GM18507 (cell line): Measurements from ENCODE around the gene MUC16.

Source experiments
- DNase-seq: peaks from one replicate; pipeline ENCODE4 v3.0.0; 2011; ENCODE audit warnings: low read depth; ENCODE audit not compliant: insufficient read length; ENCODE audit errors: extremely low spot score
- FAIRE-seq: peaks from 2 replicates; lab custom pipeline; 2011; peaks lifted over from hg19 to GRCh38; lab: Jason Lieb, UNC

Gene MUC16

DNA sequence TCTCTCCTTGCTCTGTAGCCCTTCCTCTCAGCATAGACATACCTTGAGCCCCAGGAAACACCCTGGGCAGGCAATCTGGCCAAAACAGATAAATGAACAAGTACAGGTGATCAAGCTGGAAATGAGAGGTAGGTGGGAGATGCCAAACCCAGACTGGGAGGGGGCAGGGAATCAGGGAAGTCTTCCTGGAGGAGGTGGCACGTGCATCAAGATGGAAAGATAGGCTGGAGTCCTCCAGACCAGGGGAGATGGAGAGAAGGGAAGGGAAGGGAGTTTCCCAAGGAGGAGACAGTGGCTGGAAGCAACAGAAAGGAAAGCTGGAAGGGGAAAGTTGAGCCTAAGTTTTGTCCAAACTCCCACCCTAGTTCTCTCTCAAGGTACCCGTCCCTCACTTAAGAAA, 1.7 kb upstream of the MUC16 start:
- FAIRE-seq (no peak), DNase-seq (no peak)

DNA sequence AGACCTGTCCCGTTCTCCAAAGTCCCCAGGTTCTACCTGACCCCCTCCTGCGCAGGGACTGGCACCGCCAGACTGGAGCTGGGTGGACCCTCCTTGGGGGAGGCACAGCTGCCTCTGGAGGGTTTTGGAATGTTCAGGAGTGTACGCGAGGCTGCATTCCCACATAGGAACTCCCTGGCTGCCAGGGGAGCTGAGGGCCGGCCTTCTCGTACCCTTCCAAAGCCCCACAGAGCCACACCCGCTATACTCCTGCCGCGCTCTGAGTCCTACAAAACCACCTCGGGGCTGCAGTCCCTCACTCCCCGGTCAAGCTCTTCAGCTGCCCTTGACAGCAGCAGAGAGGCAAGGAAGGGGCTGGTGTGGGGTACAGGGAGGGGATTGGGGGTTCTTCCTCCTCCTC, 484 bp upstream of the MUC16 start:
- no peak for FAIRE-seq
- DNase-seq = no peak

DNA sequence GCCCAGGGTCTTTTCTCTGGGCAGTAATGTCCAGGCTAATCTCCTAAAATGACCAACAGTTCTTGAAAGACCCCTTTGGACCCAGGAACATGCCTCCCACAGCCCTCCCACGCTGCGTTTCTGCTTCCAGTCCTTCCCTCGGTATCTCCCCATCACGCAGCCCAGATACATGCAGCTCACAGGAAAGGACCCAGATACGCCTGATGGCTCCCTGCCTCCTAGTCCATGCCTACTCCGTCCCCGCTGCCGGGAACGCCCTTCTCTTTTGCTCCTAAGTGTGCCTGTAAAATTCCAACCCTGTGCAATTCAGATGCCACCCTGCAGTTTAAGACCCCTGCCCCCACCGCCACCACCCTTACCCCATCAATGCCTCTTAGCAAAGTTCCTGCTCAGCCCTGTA, 778 bp downstream of the MUC16 start:
- no peak for FAIRE-seq
- no peak for DNase-seq

DNA sequence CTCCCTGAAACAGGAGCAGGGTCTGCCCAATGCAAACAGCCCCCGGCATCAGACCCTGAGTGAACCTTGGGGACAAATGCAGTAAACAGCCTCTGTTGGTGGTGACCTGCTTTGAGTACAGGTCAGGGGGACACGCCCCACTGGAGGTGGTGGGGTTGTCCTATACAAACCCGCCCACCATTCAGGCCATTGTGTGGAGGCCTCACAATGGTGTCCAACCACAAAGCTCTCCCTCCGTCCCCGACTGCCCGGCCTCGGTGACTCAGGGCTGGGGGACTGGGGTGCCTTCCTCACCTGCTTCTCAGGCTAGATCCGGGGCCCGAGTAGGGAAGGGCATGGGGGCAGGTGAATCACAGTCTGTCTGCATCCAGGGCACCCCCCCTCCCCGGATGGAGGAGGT, 1.5 kb downstream of the MUC16 start:
- FAIRE-seq = no peak
- no peak for DNase-seq

DNA sequence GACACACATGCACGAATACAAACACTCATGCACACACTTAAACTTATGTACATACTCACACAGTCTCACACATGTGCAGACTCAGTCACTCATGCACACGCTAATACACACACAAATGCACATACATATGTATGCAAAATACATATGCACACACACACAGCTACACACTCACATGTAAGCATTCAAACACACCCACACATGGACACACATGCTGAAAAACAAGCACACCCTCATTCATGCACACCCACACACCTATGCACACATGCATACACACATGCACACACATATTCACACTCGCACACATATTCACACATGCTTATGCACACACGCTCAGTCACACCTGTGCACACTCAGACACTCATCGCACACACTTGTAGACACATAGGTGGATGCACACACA, 9.3 kb downstream of the MUC16 start:
- FAIRE-seq (no peak), DNase-seq (no peak)

DNA sequence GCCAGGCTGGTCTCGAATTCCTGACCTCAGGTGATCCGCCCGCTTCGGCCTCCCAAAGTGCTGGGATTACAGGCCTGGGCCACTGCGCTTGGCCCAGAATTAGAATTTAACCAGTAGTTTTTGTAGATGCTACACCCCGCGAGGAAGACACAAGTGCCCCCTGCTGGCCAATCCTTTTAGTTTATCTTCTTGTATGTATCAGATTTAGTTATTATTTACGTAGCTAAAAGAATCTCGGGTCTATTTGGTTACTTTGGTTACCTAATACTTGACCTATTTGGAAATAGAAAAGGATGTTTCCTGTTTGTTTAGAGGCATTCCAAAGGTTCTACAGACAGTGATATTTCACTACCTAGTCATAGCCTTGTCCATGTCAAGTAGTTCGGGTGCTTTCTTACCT, 22.0 kb downstream of the MUC16 start:
- FAIRE-seq (no peak), DNase-seq (no peak)

DNA sequence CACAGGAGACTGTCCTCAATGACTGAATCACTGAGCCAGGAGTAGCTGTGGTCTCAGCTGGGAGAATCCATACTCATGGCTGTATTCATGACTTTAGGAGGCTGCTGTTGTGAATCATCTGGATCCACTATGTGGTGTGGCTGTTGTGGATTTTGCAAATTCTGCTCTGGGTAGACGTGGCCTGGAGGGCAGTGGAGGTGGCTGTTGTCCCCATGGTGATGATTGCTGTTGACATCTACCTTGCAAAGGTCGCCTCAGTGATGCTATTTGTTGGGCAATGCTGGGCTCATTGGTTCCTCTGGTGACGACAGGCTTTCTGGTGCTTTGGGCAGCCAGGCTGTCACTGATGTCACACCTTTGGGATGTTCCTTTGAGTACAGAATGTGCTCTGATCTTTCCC, 23.9 kb downstream of the MUC16 start:
- no peak for DNase-seq
- FAIRE-seq = no peak

DNA sequence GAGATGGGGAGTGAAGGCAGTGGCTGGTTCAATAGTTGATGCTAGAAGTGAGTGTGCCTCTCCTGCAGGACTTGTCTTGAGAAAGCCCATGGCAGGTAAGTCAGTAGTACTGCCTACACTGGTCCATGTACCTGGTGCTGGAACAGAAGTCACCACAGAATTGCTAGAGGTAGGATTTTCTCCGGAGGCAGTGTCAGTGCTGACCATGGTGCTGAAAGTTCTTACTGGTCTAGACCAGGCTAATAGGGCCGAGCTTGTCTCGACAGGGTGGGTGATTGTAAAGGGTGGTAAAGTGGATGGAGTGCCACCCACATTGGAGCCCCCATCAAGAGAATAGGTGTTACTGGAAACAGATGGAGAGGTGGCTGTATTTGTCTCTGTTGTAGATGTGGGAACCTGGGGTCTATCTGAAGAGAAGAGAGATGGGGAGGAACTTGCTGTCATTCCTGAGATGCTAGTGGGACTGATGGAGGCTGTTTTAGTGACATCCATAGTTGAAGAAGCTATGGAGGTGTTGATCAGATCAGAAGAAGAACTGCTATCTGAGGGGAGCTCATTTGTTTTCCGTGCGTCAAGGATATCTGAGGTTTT, 36.6 kb downstream of the MUC16 start:
- no peak for FAIRE-seq
- DNase-seq = no peak

DNA sequence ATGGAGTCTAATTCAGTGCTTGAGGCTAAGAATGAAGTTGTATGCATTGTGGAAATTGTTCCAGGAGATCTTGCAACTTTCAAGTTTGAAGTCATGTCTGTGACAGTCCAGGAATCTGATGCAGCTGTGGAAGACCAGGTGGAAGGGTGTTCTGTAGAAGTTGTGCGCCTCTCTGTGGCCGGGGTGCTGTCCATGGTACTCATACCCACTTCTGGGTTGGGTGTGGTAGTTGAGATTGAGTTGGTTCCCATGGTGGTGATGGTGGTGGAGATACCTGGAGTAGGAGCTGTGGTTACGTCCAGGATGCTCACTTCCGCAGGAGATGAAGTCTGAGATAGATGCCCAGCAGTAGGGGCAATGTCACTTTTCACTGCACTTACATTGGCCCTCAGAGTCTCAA, 44.3 kb downstream of the MUC16 start:
- FAIRE-seq (no peak), DNase-seq (no peak)
